Brain microvascular endothelial cell (primary cell): ENCODE measurements around the gene PPFIA2.

Source experiments
- DNase-seq: peaks from one replicate; pipeline ENCODE4 v3.0.0-alpha.2; 2020
- H3K27ac ChIP-seq: fragments of 250-450 bp; sonication (Bioruptor Pico); 2 replicates; pipeline ENCODE4 v1.5.1; 2020; ENCODE audit warnings: mild to moderate bottlenecking, moderate library complexity
- H3K27me3 ChIP-seq: fragments of 250-450 bp; sonication (Bioruptor Pico); replicated peaks from 2 replicates; pipeline ENCODE4 v1.5.1; 2020; ENCODE audit warnings: mild to moderate bottlenecking
- H3K36me3 ChIP-seq: fragments of 250-450 bp; sonication (Bioruptor Pico); replicated peaks from 2 replicates; pipeline ENCODE4 v1.5.1; 2020; ENCODE audit warnings: mild to moderate bottlenecking
- H3K4me3 ChIP-seq: 2 replicates; pipeline ENCODE4 v1.5.1; 2011; ENCODE audit warnings: low read depth, mild to moderate bottlenecking, control low read depth, low read length, moderate library complexity
- in situ Hi-C: cut with HindIII; loops from 2 replicates; pipeline ENCODE4 v1.10.0; 2017; ENCODE audit warnings: low sequenced_read_pairs, low pct_ligation_motif_present
- TF ChIP-seq, protein P1 (sequence below): IDR thresholded peaks from 2 replicates; pipeline ENCODE4 v1.5.1; 2011; ENCODE audit warnings: low read depth, mild to moderate bottlenecking, moderate library complexity, low read length, control low read depth, inconsistent platforms; ENCODE audit errors: missing control alignments

The PPFIA2 gene

GRCh38 chr12:81327425-81327824 lies 431.7 kb downstream of the PPFIA2 start:
- TF ChIP-seq, protein P1, sequence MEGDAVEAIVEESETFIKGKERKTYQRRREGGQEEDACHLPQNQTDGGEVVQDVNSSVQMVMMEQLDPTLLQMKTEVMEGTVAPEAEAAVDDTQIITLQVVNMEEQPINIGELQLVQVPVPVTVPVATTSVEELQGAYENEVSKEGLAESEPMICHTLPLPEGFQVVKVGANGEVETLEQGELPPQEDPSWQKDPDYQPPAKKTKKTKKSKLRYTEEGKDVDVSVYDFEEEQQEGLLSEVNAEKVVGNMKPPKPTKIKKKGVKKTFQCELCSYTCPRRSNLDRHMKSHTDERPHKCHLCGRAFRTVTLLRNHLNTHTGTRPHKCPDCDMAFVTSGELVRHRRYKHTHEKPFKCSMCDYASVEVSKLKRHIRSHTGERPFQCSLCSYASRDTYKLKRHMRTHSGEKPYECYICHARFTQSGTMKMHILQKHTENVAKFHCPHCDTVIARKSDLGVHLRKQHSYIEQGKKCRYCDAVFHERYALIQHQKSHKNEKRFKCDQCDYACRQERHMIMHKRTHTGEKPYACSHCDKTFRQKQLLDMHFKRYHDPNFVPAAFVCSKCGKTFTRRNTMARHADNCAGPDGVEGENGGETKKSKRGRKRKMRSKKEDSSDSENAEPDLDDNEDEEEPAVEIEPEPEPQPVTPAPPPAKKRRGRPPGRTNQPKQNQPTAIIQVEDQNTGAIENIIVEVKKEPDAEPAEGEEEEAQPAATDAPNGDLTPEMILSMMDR = peak; percentile 7
- H3K4me3 ChIP-seq = no peak overlapping the region
- H3K36me3 ChIP-seq = no peaks in the 10 kb centered on the region
- in situ Hi-C loops = no loop called here
- no peak overlapping the region for H3K27ac ChIP-seq
- DNase-seq = no peak
- no peaks in the 10 kb centered on the region for H3K27me3 ChIP-seq

DNA sequence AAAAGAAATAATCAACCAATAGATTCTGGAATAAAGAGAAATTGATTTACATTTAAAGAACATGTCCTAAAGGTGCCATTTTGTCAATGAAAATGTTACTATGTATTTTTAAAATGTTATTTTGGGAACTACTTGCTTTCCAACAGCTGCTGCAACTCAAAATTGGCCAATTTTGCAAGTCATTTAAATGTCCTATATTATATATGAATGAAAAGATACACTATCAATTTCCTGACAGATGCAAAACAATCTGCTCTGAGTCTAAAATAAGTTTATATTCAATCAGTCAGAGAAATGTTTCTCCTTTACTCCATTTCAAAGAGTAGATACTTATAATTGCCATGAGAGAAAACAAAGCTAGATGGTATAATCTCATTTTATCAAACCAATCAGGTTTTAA lies 434.1 kb downstream of the PPFIA2 start:
- no peaks in the 10 kb centered on the region for H3K36me3 ChIP-seq
- H3K27me3 ChIP-seq = no peaks in the 10 kb centered on the region
- in situ Hi-C loops = no loop called here
- no peak overlapping the region for H3K27ac ChIP-seq
- DNase-seq = no peak
- H3K4me3 ChIP-seq = no peak overlapping the region
- TF ChIP-seq, protein P1 = no peak

DNA sequence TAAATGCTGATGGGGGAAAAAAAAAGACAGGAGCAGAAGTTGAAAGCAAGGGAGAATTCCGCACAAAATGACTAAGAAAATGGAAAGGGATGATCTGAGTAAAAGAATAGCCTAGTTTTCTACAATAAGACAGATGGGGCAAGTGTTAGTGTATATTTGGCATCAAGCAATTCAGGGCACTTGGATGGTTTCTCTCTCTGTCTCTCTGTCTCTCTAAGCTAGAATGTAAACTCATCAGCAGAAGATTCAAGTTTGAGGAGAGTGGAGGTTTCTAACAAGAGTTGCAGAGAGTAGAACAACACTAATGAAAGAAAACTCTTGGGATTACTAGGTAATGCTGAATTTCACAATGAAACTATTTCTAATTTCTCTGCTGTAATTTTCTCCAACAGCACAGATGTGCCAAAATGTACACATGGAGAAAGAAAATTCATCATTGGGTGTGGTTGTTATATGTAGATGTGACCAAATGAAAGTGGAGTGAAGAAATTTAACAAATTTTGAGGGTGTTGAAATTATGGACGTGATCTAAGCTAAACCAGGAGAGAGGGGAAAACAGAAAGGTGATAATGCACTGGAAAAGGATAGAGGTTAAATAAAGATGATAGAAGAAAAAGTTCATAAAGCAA lies 444.1 kb downstream of the PPFIA2 start:
- H3K27ac ChIP-seq = no peak overlapping the region
- TF ChIP-seq, protein P1 = no peak
- no peak for DNase-seq
- no peaks in the 10 kb centered on the region for H3K36me3 ChIP-seq
- no peaks in the 10 kb centered on the region for H3K27me3 ChIP-seq
- H3K4me3 ChIP-seq = no peak overlapping the region
- in situ Hi-C loops = no loop called here

GRCh38 chr12:81303935-81304334 lies 455.2 kb downstream of the PPFIA2 start:
- in situ Hi-C loops = no loop called here
- Histone ChIP-seq H3K27me3 (no peaks in the 10 kb centered on the region), H3K27ac (no peak overlapping the region), H3K4me3 (no peak overlapping the region), H3K36me3 (no peaks in the 10 kb centered on the region)
- no peak for DNase-seq
- TF ChIP-seq, protein P1 = no peak

DNA sequence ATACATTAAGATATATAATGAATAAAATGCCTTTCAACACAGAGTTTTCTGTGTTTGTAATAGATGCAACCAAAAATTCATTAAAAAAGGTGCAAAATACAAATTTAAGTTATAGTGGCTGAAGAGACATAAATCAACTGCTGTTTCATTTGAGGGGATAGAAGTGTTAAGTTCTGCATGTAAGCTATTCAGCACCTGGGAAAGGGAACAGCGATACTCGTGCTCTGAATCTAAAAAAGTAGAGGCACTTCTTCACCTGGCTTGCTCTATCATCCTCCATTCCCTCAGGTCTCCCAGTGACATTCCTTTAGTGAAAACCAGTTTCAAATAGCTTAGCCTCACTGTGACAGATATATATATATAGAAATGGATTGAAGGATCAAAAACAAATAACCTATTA lies 458.7 kb downstream of the PPFIA2 start:
- TF ChIP-seq, protein P1 = no peak
- Histone ChIP-seq H3K27ac (no peak overlapping the region), H3K36me3 (no peaks in the 10 kb centered on the region), H3K27me3 (no peaks in the 10 kb centered on the region), H3K4me3 (no peak overlapping the region)
- in situ Hi-C loops = no loop called here
- DNase-seq = no peak

DNA sequence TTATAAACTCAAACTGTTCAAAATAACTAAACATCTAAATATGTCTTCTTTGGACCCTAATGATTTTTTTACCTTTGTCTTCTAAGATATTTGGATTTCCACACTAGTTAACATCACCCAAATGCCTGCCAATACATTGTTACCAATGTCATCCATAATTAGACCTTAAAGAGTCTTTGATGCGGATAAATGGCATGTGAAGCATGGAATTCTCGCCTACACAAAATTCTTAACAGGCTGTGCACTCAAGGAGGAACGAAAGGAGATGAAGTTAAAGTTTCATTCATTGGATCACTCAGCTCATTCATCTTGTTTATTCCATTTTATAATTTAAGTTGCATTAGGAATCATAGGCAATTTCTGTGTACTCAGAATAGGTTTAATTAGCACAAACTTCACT lies 461.5 kb downstream of the PPFIA2 start:
- no peak overlapping the region for H3K4me3 ChIP-seq
- H3K27me3 ChIP-seq = no peaks in the 10 kb centered on the region
- H3K36me3 ChIP-seq = no peaks in the 10 kb centered on the region
- TF ChIP-seq, protein P1 = no peak
- peak overlapping the region; percentile 74 for H3K27ac ChIP-seq
- in situ Hi-C loops = no loop called here
- no peak for DNase-seq
